Ovary (tissue), 3 donors: ENCODE data around the gene RNASE13.

ENCODE experiments used
- POLR2A ChIP-seq: fragments of 450-650 bp; IDR thresholded peaks from one replicate; pipeline ENCODE4 v1.6.1; 2017; ENCODE audit warnings: antibody characterized with exemption, mild to moderate bottlenecking, moderate library complexity
- TF ChIP-seq, protein P1 (sequence below), 3 donors: fragments of 450-650 bp in 2 of 3; fragments of 200-600 bp in 1 of 3; IDR thresholded peaks; one replicate each; pipeline versions ENCODE4 v1.5.1 to v1.8.0; 2016 to 2022; ENCODE audit warnings: antibody characterized with exemption in 3 of 3, mild to moderate bottlenecking in 1 of 3
- donor health status: DM: no; HTN: no; CAD: no.

GRCh38 chr14:21034707-21035106, at the start of gene RNASE13:
- TF ChIP-seq, protein P1, sequence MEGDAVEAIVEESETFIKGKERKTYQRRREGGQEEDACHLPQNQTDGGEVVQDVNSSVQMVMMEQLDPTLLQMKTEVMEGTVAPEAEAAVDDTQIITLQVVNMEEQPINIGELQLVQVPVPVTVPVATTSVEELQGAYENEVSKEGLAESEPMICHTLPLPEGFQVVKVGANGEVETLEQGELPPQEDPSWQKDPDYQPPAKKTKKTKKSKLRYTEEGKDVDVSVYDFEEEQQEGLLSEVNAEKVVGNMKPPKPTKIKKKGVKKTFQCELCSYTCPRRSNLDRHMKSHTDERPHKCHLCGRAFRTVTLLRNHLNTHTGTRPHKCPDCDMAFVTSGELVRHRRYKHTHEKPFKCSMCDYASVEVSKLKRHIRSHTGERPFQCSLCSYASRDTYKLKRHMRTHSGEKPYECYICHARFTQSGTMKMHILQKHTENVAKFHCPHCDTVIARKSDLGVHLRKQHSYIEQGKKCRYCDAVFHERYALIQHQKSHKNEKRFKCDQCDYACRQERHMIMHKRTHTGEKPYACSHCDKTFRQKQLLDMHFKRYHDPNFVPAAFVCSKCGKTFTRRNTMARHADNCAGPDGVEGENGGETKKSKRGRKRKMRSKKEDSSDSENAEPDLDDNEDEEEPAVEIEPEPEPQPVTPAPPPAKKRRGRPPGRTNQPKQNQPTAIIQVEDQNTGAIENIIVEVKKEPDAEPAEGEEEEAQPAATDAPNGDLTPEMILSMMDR (IDR thresholded peaks at IDR 0.05): no peak
- TF ChIP-seq POLR2A: no peak
